HEK293T (cell line): ENCODE measurements around the gene PARVA.

Experiments used
- CTCF ChIA-PET: fragments of 350-600 bp; formaldehyde crosslinking; extraction: SDS; loops from one replicate; lab custom pipeline; 2021; ENCODE audit warnings: antibody characterized with exemption, inconsistent platforms; lab: Yijun Ruan, JAX
- POLR2A ChIA-PET: fragments of 350-600 bp; formaldehyde crosslinking; extraction: SDS; loops from one replicate; lab custom pipeline; 2020; ENCODE audit warnings: antibody characterized with exemption, inconsistent platforms; lab: Yijun Ruan, JAX
- DNase-seq: peaks from one replicate; pipeline ENCODE4 v3.0.0; 2012; ENCODE audit warnings: mixed read lengths; ENCODE audit errors: extremely low spot score
- ARNT ChIP-seq: fragments of 450-650 bp; IDR thresholded peaks from 2 replicates; pipeline ENCODE4 v1.6.1; 2017; ENCODE audit warnings: mild to moderate bottlenecking
- BHLHE40 ChIP-seq: fragments of 450-650 bp; IDR thresholded peaks from 2 replicates; pipeline ENCODE4 v1.6.1; 2016; ENCODE audit warnings: mild to moderate bottlenecking, moderate library complexity, borderline replicate concordance
- CTBP1 ChIP-seq: fragments of 450-650 bp; IDR thresholded peaks from 2 replicates; pipeline ENCODE4 v1.6.1; 2016; ENCODE audit warnings: borderline replicate concordance
- ELF4 ChIP-seq: fragments of 450-650 bp; IDR thresholded peaks from 2 replicates; pipeline ENCODE4 v1.6.1; 2017; ENCODE audit warnings: antibody characterized with exemption
- FOXA1 ChIP-seq: fragments of 450-650 bp; IDR thresholded peaks from 2 replicates; pipeline ENCODE4 v1.6.1; 2016; ENCODE audit warnings: mild to moderate bottlenecking
- FOXK2 ChIP-seq: fragments of 450-650 bp; IDR thresholded peaks from 2 replicates; pipeline ENCODE4 v1.6.1; 2016; ENCODE audit warnings: mild to moderate bottlenecking
- FOXM1 ChIP-seq: fragments of 450-650 bp; IDR thresholded peaks from 2 replicates; pipeline ENCODE4 v1.6.1; 2017; ENCODE audit warnings: mild to moderate bottlenecking, borderline replicate concordance
- HDGF ChIP-seq: fragments of 450-650 bp; IDR thresholded peaks from 2 replicates; pipeline ENCODE4 v1.6.1; 2017; ENCODE audit warnings: antibody characterized with exemption, borderline replicate concordance
- L3MBTL2 ChIP-seq: fragments of 450-650 bp; conservative IDR thresholded peaks from 2 replicates; pipeline ENCODE4 v1.6.1; 2016; ENCODE audit warnings: mild to moderate bottlenecking
- LEF1 ChIP-seq: fragments of 450-650 bp; IDR thresholded peaks from 2 replicates; pipeline ENCODE4 v1.6.1; 2017; ENCODE audit warnings: mild to moderate bottlenecking, borderline replicate concordance
- NFRKB ChIP-seq: fragments of 450-650 bp; IDR thresholded peaks from 2 replicates; pipeline ENCODE4 v1.6.1; 2016; ENCODE audit warnings: mild to moderate bottlenecking, moderate library complexity
- SP1 ChIP-seq: fragments of 450-650 bp; IDR thresholded peaks from 2 replicates; pipeline ENCODE4 v1.6.1; 2017
- SUZ12 ChIP-seq: fragments of 450-650 bp; IDR thresholded peaks from 2 replicates; pipeline ENCODE4 v1.6.1; 2016; ENCODE audit warnings: mild to moderate bottlenecking
- TARDBP ChIP-seq: fragments of 450-650 bp; IDR thresholded peaks from 2 replicates; pipeline ENCODE4 v1.6.1; 2016
- ZNF384 ChIP-seq: fragments of 450-650 bp; IDR thresholded peaks from 2 replicates; pipeline ENCODE4 v1.6.1; 2016
- TF ChIP-seq, protein P1 (sequence below): fragments of 450-650 bp; IDR thresholded peaks from 2 replicates; pipeline ENCODE4 v1.6.1; 2016

Gene PARVA

GRCh38 chr11:12376259-12377081 lies 901 bp upstream of the PARVA start:
- POLR2A ChIA-PET, result interaction anchor here (0.7 to 2.2 kb wide), 8 partner anchors 11 to 45 kb away, joined by 3 to 14 read pairs (median 5); no protein-coding TSS in a partner anchor

GRCh38 chr11:12377824-12378593 lies 638 bp downstream of the PARVA start:
- peak; percentile 72 for DNase-seq
- TF ChIP-seq BHLHE40 (no peak), L3MBTL2 (peak; percentile 60), SP1 (no peak)
- POLR2A ChIA-PET, result interaction anchor here (0.9 to 2.2 kb wide), 2 partner anchors 12 to 19 kb away, joined by 7 to 14 read pairs; no protein-coding TSS in a partner anchor
- CTCF ChIA-PET, result interaction anchor here (1.6 kb wide), 1 partner anchor 46 kb away, joined by 6 read pairs; no protein-coding TSS in a partner anchor

More at GRCh38 chr11:12376259-12377081, 901 bp upstream of the PARVA start:
- no peak for DNase-seq
- TF ChIP-seq ARNT (no peak), FOXM1 (no peak), BHLHE40 (no peak), ZNF384 (no peak), CTBP1 (no peak), FOXA1 (no peak)
- TF ChIP-seq, protein P1, sequence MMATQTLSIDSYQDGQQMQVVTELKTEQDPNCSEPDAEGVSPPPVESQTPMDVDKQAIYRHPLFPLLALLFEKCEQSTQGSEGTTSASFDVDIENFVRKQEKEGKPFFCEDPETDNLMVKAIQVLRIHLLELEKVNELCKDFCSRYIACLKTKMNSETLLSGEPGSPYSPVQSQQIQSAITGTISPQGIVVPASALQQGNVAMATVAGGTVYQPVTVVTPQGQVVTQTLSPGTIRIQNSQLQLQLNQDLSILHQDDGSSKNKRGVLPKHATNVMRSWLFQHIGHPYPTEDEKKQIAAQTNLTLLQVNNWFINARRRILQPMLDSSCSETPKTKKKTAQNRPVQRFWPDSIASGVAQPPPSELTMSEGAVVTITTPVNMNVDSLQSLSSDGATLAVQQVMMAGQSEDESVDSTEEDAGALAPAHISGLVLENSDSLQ, result no peak
- CTCF ChIA-PET, result interaction anchor here (0.7 to 1.6 kb wide), 4 partner anchors 10 to 295 kb away, joined by 3 to 6 read pairs (median 5); no protein-coding TSS in a partner anchor

GRCh38 chr11:12380565-12381325 lies 3.4 kb downstream of the PARVA start:
- CTCF ChIA-PET, result no interaction called here
- POLR2A ChIA-PET, result no interaction called here
- no peak for DNase-seq
- TF ChIP-seq HDGF, result no peak
- no peak for TF ChIP-seq SUZ12
- no peak for TF ChIP-seq FOXM1
- TF ChIP-seq LEF1, result no peak
- TF ChIP-seq ELF4, result no peak
- TF ChIP-seq BHLHE40, result no peak
- TF ChIP-seq CTBP1, result no peak
- TF ChIP-seq NFRKB, result no peak
- TF ChIP-seq FOXA1, result no peak
- no peak for TF ChIP-seq ZNF384

GRCh38 chr11:12381875-12382274 lies 4.5 kb downstream of the PARVA start:
- ChIA-PET POLR2A (no interaction called here), CTCF (no interaction called here)
- TF ChIP-seq CTBP1 (no peak), FOXM1 (no peak), ARNT (no peak), TARDBP (no peak), FOXK2 (no peak), SUZ12 (no peak), L3MBTL2 (no peak), BHLHE40 (no peak), LEF1 (no peak), HDGF (no peak), ZNF384 (no peak), FOXA1 (no peak), NFRKB (no peak), SP1 (no peak), ELF4 (no peak)
- TF ChIP-seq, protein P1, result no peak
- no peak for DNase-seq

DNA sequence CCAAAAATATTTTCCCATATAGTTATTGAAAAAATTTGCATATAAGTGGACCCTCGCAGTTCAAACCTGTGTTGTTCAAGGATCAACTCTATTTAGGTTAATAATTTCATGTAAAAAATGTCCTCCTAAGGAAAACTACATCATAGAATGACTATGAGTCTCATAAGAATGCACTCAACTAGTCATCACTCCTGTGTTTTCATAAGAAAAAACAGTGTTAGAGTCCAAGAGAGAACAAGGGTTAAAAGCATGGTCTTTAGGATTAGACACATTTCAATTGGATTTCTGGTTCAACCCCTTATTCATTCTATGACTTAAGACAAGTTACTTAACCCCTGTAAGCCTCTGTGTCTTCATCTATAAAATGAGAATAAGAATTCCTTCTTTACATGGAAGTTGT lies 5.1 kb downstream of the PARVA start:
- no peak for DNase-seq
- POLR2A ChIA-PET, result no interaction called here
- CTCF ChIA-PET, result no interaction called here
- TF ChIP-seq TARDBP, result no peak
- no peak for TF ChIP-seq ELF4
- no peak for TF ChIP-seq ARNT
- no peak for TF ChIP-seq FOXM1
- no peak for TF ChIP-seq FOXK2
- no peak for TF ChIP-seq LEF1
- TF ChIP-seq SP1, result no peak
- TF ChIP-seq HDGF, result no peak

DNA sequence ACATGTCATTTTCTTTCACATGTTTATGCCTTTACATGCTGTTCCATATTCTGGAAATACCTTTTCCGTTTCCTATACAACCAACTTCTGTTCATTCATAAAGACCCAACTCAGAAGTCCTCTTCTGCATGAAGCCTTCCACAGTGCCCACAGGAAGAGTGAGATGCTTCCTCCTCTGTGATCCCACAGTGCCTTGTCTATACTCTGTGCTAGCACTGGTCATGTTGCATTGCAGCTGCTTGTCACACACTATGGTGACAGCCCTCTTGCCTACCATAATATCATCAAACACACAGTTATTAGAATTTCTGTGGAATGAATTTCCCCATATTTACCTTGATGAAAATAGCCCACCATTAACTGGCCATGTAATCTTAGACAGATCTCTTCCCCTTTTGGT lies 8.9 kb downstream of the PARVA start:
- no peak for DNase-seq
- ChIA-PET POLR2A (no interaction called here), CTCF (no interaction called here)
- TF ChIP-seq FOXK2 (no peak), CTBP1 (no peak), L3MBTL2 (no peak), LEF1 (no peak), BHLHE40 (no peak)
